Vagina (tissue), 2 donors: ENCODE results near the gene PIK3R1. TPM values are rescaled to one million over a fixed set of nuclear protein-coding genes. Genes with fewer than 3 reads are reported as not detected.

Experiments
- DNase-seq, 2 donors: peaks; one replicate each; pipeline ENCODE4 v3.0.0-alpha.2; 2017; ENCODE audit errors: extremely low spot score in 2 of 2
- H3K27ac ChIP-seq: fragments of 200-600 bp; sonication (generic); one replicate; pipeline ENCODE4 v1.5.1; 2019
- H3K27me3 ChIP-seq: fragments of 200-600 bp; sonication (generic); one replicate; pipeline ENCODE4 v1.5.1; 2019
- H3K36me3 ChIP-seq, 2 donors: fragments of 200-600 bp; sonication (generic); one replicate each; pipeline ENCODE4 v1.5.1; 2017 to 2019
- H3K4me1 ChIP-seq: fragments of 200-600 bp; sonication (generic); one replicate; pipeline ENCODE4 v1.5.1; 2019
- H3K4me3 ChIP-seq, 2 donors: fragments of 200-600 bp; sonication (generic); 1 replicate in 1 of 2; 2 replicates in 1 of 2; pipeline ENCODE4 v1.5.1; 2016 to 2019
- H3K9me3 ChIP-seq: fragments of 200-600 bp; sonication (generic); one replicate; pipeline ENCODE4 v1.5.1; 2019
- POLR2A ChIP-seq, 2 donors: fragments of 450-650 bp; IDR thresholded peaks; one replicate each; pipeline ENCODE4 v1.6.1; 2017; ENCODE audit warnings: antibody characterized with exemption in 2 of 2, mild to moderate bottlenecking in 2 of 2, moderate library complexity in 2 of 2
- POLR2AphosphoS5 ChIP-seq, 2 donors: sonication (generic); formaldehyde crosslinking; IDR thresholded peaks; one replicate each; pipeline ENCODE4 v1.9.0; 2017; ENCODE audit warnings: antibody characterized with exemption in 2 of 2, mild to moderate bottlenecking in 2 of 2, low read depth in 1 of 2; ENCODE audit not compliant: insufficient read depth in 1 of 2
- intact Hi-C: fragments of 100-400 bp; cut with DNase I; formaldehyde crosslinking; loops from one replicate; pipeline ENCODE4 v1.15.1; 2023
- total RNA-seq: library from RNA; depleted of rRNA; stranded (reverse); fragments of >200 nt; gene quantifications from one replicate; pipeline ENCODE4 v1.2.3, GENCODE V29; 2016
- TF ChIP-seq, protein P1 (sequence below), 3 experiments: fragments of 450-650 bp in 2 of 3; fragments of 200-600 bp in 1 of 3; sonication (generic) in 1 of 3; IDR thresholded peaks; one replicate each; pipeline ENCODE4 v1.5.1; 2017 to 2019; ENCODE audit warnings: antibody characterized with exemption in 3 of 3, mild to moderate bottlenecking in 2 of 3, moderate library complexity in 2 of 3

Gene PIK3R1
- total RNA-seq, 1 donor from 2014 or later = 134 TPM

GRCh38 chr5:68287631-68287975 lies 72.0 kb downstream of the PIK3R1 start:
- DNase-seq = no peak
- Histone ChIP-seq H3K4me3 (peak overlapping the region; percentile 45 to 65), H3K4me1 (peaks cover 94% of the 10 kb centered on the region), H3K27me3 (no peaks in the 10 kb centered on the region), H3K27ac (peak overlapping the region; percentile 79), H3K36me3 (peaks cover 0 to 27% of the 10 kb centered on the region in 2 donors), H3K9me3 (no peaks in the 10 kb centered on the region)
- intact Hi-C loops = loop anchor here (5.0 kb wide), 1 partner anchor 675 kb away; no protein-coding TSS in a partner anchor
- no peak for TF ChIP-seq POLR2A (IDR thresholded peaks at IDR 0.05)

- H3K4me3 ChIP-seq = peak overlapping the region; percentile 45 to 65
- H3K36me3 ChIP-seq = peaks cover 0 to 30% of the 10 kb centered on the region in 2 donors
- TF ChIP-seq, protein P1, sequence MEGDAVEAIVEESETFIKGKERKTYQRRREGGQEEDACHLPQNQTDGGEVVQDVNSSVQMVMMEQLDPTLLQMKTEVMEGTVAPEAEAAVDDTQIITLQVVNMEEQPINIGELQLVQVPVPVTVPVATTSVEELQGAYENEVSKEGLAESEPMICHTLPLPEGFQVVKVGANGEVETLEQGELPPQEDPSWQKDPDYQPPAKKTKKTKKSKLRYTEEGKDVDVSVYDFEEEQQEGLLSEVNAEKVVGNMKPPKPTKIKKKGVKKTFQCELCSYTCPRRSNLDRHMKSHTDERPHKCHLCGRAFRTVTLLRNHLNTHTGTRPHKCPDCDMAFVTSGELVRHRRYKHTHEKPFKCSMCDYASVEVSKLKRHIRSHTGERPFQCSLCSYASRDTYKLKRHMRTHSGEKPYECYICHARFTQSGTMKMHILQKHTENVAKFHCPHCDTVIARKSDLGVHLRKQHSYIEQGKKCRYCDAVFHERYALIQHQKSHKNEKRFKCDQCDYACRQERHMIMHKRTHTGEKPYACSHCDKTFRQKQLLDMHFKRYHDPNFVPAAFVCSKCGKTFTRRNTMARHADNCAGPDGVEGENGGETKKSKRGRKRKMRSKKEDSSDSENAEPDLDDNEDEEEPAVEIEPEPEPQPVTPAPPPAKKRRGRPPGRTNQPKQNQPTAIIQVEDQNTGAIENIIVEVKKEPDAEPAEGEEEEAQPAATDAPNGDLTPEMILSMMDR (IDR thresholded peaks at IDR 0.05) = no peak
- peak; percentile 28 to 80 for TF ChIP-seq POLR2AphosphoS5 (IDR thresholded peaks at IDR 0.05; ENCODE audit: insufficient read depth in 1 of 2, low read depth in 1 of 2)
- peak overlapping the region; percentile 79 for H3K27ac ChIP-seq
- no peaks in the 10 kb centered on the region for H3K27me3 ChIP-seq
- intact Hi-C loops = loop anchor here (5.0 kb wide), 1 partner anchor 674 kb away; no protein-coding TSS in a partner anchor
- H3K9me3 ChIP-seq = no peaks in the 10 kb centered on the region
- no peak for DNase-seq
- H3K4me1 ChIP-seq = peaks cover 98% of the 10 kb centered on the region
Observed at GRCh38 chr5:68287976-68288706, 72.6 kb downstream of the PIK3R1 start.

- H3K9me3 ChIP-seq = no peaks in the 10 kb centered on the region
- peak overlapping the region; percentile 79 for H3K27ac ChIP-seq
- intact Hi-C loops = loop anchor here (1.0 to 5.0 kb wide), 2 partner anchors 162 to 674 kb away; no protein-coding TSS in a partner anchor
- H3K36me3 ChIP-seq = peaks cover 0 to 30% of the 10 kb centered on the region in 2 donors
- no peak for DNase-seq
- no peak for TF ChIP-seq POLR2A (IDR thresholded peaks at IDR 0.05)
- TF ChIP-seq, protein P1 (IDR thresholded peaks at IDR 0.05) = no peak
- no peak for TF ChIP-seq POLR2AphosphoS5 (IDR thresholded peaks at IDR 0.05; ENCODE audit: insufficient read depth in 1 of 2, low read depth in 1 of 2)
- H3K27me3 ChIP-seq = no peaks in the 10 kb centered on the region
- H3K4me1 ChIP-seq = peaks cover 93% of the 10 kb centered on the region
- H3K4me3 ChIP-seq = peak overlapping the region; percentile 45 to 65
Observed at GRCh38 chr5:68288707-68289134, 73.2 kb downstream of the PIK3R1 start.

GRCh38 chr5:68289498-68289897 lies 73.9 kb downstream of the PIK3R1 start:
- H3K36me3 ChIP-seq = peaks cover 0 to 30% of the 10 kb centered on the region in 2 donors
- DNase-seq = no peak
- TF ChIP-seq POLR2AphosphoS5 (IDR thresholded peaks at IDR 0.05; ENCODE audit: insufficient read depth in 1 of 2, low read depth in 1 of 2) = no peak
- TF ChIP-seq POLR2A (IDR thresholded peaks at IDR 0.05) = no peak
- TF ChIP-seq, protein P1 (IDR thresholded peaks at IDR 0.05) = no peak
- no peaks in the 10 kb centered on the region for H3K27me3 ChIP-seq
- peak overlapping the region; percentile 79 for H3K27ac ChIP-seq
- peaks cover 85% of the 10 kb centered on the region for H3K4me1 ChIP-seq
- no peak overlapping the region for H3K4me3 ChIP-seq
- no peaks in the 10 kb centered on the region for H3K9me3 ChIP-seq
- intact Hi-C loops = loop anchor here (1.0 to 5.0 kb wide), 2 partner anchors 161 to 673 kb away; no protein-coding TSS in a partner anchor

GRCh38 chr5:68290260-68290674 lies 74.7 kb downstream of the PIK3R1 start:
- peak overlapping the region; percentile 2 for H3K27ac ChIP-seq
- TF ChIP-seq POLR2AphosphoS5 (IDR thresholded peaks at IDR 0.05; ENCODE audit: insufficient read depth in 1 of 2, low read depth in 1 of 2) (no peak), POLR2A (IDR thresholded peaks at IDR 0.05) (no peak)
- TF ChIP-seq, protein P1 (IDR thresholded peaks at IDR 0.05) = no peak
- no peaks in the 10 kb centered on the region for H3K27me3 ChIP-seq
- DNase-seq = no peak
- no peak overlapping the region for H3K4me3 ChIP-seq
- intact Hi-C loops = no loop called here
- H3K4me1 ChIP-seq = peaks cover 80% of the 10 kb centered on the region
- H3K36me3 ChIP-seq = peaks cover 0 to 34% of the 10 kb centered on the region in 2 donors
- no peaks in the 10 kb centered on the region for H3K9me3 ChIP-seq
